BE2C (cell line): Measurements from ENCODE around the gene TPBGL.
A peak's percentile ranks its signal among the peaks of the same experiment; 100 is the strongest.
"Not testable (repeated sequence)": the region's sequence is repeated elsewhere in the genome, so short reads cannot be mapped to it uniquely, and the experiment has no call there.

ENCODE experiments used
- DNase-seq: peaks from one replicate; pipeline ENCODE4 v3.0.0-alpha.2; 2020
- H3K27me3 ChIP-seq: fragments of 250-450 bp; sonication (Bioruptor Pico); 2 replicates; pipeline ENCODE4 v1.5.1; 2020; ENCODE audit warnings: mild to moderate bottlenecking
- H3K36me3 ChIP-seq: fragments of 250-450 bp; sonication (Bioruptor Pico); 2 replicates; pipeline ENCODE4 v1.5.1; 2020; ENCODE audit warnings: mild to moderate bottlenecking
- H3K4me1 ChIP-seq: fragments of 250-450 bp; sonication (Bioruptor Pico); 2 replicates; pipeline ENCODE4 v1.5.1; 2020
- H3K4me3 ChIP-seq: 2 replicates; pipeline ENCODE4 v1.5.1; 2011; ENCODE audit warnings: low read depth, low read length
- H3K9me3 ChIP-seq: fragments of 250-450 bp; sonication (Bioruptor Pico); 2 replicates; pipeline ENCODE4 v1.5.1; 2020
- TF ChIP-seq, protein P1 (sequence below): IDR thresholded peaks from 2 replicates; pipeline ENCODE4 v1.5.1; 2012; ENCODE audit warnings: mild to moderate bottlenecking, low read depth, low read length

The TPBGL gene

DNA sequence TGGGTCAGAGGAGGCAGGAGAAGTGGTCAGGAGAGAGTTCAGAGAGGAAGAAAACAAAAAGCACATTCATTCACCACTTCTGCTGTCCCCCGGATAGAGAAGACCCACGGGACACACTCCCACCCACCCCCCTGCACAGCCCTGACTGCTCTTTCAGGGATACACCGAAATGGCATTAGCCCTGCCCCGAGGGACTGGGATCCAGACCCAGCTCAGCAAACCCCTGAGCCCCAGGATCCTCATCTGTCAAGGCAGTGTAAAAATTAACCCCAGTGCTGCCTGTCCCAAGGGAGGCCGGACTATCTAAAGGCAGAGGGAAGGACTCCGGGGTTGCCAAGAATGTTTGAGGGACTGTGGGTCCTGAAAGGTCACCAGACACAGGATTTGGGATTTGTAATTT is 31.2 kb downstream of the TPBGL start:
- Histone ChIP-seq H3K36me3 (peaks cover 44% of the 10 kb centered on the region), H3K4me3 (no peak overlapping the region), H3K4me1 (no peaks in the 10 kb centered on the region), H3K27me3 (no peaks in the 10 kb centered on the region), H3K9me3 (no peaks in the 10 kb centered on the region)
- TF ChIP-seq, protein P1, sequence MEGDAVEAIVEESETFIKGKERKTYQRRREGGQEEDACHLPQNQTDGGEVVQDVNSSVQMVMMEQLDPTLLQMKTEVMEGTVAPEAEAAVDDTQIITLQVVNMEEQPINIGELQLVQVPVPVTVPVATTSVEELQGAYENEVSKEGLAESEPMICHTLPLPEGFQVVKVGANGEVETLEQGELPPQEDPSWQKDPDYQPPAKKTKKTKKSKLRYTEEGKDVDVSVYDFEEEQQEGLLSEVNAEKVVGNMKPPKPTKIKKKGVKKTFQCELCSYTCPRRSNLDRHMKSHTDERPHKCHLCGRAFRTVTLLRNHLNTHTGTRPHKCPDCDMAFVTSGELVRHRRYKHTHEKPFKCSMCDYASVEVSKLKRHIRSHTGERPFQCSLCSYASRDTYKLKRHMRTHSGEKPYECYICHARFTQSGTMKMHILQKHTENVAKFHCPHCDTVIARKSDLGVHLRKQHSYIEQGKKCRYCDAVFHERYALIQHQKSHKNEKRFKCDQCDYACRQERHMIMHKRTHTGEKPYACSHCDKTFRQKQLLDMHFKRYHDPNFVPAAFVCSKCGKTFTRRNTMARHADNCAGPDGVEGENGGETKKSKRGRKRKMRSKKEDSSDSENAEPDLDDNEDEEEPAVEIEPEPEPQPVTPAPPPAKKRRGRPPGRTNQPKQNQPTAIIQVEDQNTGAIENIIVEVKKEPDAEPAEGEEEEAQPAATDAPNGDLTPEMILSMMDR, result no peak
- no peak for DNase-seq

DNA sequence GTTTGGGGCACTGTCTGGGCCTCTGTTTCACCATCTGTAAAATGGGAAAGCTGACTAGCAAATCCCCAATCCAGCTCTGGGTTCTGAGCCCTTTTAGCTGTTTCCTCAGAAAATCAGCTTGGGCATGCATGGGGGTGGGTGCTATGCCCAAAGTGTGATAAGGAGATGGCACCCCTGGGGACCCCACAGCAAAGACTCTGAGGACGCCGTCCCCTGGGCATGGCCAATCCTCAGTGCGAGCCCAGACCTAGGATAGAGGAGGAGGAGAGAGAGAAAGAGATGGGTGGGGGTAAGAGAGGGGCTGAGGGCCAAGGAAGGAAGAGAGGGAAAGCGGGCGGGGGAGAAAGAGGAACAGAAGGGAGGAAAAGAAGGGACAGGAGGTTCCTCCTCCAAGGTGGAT is 31.8 kb downstream of the TPBGL start:
- no peaks in the 10 kb centered on the region for H3K27me3 ChIP-seq
- TF ChIP-seq, protein P1, result no peak
- H3K9me3 ChIP-seq, result no peaks in the 10 kb centered on the region
- peaks cover 45% of the 10 kb centered on the region for H3K36me3 ChIP-seq
- no peaks in the 10 kb centered on the region for H3K4me1 ChIP-seq
- H3K4me3 ChIP-seq, result no peak overlapping the region
- peak; percentile 0 for DNase-seq

DNA sequence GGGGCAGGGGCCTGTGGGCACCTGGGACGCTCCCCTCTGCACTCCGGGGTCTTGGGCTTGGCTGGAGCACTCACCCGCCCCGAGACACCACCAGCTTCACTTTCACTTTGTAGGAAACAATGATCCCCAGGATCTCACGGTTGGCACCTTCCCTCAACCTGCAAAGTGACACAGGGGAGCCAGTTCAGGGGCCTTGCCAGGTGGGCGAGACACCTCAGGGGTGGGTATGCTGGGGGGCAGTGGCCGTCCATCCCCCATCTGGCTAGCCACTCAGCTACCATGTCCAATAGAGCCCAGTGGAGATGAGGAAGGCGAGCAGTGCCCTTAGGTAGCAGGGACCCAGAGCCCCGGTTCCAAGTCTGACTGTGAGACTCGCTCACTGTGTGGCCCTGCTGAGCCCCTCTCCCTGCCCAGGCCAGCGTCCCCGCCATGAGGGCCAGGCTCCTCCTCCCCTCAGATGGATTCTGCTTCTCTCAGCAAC is 32.3 kb downstream of the TPBGL start:
- DNase-seq, result peak; percentile 3
- peaks cover 50% of the 10 kb centered on the region for H3K36me3 ChIP-seq

DNA sequence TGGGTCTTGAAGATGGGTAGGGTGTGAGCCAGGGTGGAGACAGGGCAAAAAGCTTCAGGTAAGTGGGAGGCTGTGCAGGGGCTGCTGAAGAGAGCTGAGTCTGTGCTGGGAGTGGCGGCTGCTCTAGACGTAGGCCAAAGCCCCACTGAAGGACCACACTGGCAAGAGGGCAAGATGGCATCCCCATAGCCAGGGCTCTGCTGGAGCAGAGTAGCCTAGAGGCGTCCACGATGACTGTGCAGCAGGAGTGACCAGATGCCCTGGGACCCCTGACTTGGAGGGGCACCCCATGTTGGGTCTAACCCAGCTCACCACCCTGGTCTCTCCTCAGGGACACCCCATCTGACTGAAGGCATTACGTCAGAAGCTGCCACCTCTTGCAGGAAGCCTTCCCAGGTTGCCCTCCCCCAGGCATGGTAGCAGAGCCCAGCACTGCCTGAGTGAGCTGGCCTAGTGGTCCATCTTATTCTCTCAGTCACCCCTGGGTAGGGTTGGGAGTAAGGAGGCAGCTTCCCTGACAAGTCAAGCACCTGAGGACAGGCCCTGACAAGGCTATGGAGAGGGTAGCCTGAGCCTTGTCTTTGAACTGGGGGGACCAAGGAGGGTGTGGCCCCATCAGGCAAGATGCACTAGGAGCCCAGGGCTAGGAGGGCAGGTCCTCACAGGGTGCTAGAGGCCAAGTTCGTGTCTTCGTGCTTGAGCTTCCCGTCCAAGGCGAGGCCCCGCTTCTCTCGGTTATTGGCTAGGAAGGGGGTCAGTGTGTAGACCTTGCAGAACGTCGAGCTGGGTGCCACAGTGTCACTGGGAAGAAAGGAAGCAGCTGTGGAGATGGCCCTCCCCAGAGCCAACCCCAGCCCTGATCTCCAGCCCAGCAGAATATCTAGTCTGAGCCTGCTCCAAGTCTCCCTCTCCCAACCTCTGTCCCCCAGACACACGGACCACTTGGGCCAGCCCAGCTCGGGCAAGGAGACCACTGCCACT is 33.1 kb downstream of the TPBGL start:
- Histone ChIP-seq H3K4me3 (no peak overlapping the region), H3K4me1 (no peaks in the 10 kb centered on the region), H3K36me3 (peaks cover 57% of the 10 kb centered on the region), H3K9me3 (no peaks in the 10 kb centered on the region), H3K27me3 (no peaks in the 10 kb centered on the region)
- TF ChIP-seq, protein P1, result no peak
- DNase-seq, result peak; percentile 3

More for the DNA sequence above, 32.3 kb downstream of the TPBGL start:
- no peaks in the 10 kb centered on the region for H3K9me3 ChIP-seq
- no peak overlapping the region for H3K4me3 ChIP-seq
- no peaks in the 10 kb centered on the region for H3K27me3 ChIP-seq
- no peaks in the 10 kb centered on the region for H3K4me1 ChIP-seq
- TF ChIP-seq, protein P1, result no peak

DNA sequence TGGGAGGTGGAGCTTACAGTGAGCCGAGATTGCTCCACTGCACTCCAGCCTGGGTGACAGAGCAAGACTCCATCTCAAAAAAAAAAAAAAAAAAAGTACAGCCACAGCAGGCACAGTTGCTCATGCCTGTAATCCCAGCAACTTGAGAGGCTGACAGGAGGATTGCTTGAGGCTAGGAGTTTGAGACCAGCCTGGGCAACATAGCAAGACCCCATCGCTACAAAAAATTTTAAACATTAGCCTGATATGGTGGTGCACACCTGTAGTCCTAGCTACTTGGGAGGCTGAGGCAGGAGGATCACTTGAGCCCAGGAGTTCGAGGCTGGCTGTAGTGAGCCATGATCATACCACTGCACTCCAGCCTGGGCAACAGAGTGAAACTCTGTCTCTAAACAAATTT is 34.1 kb downstream of the TPBGL start:
- not testable (repeated sequence) for H3K27me3 ChIP-seq, H3K4me1 ChIP-seq, H3K4me3 ChIP-seq, DNase-seq, H3K9me3 ChIP-seq
- peaks cover 58% of the 10 kb centered on the region for H3K36me3 ChIP-seq

DNA sequence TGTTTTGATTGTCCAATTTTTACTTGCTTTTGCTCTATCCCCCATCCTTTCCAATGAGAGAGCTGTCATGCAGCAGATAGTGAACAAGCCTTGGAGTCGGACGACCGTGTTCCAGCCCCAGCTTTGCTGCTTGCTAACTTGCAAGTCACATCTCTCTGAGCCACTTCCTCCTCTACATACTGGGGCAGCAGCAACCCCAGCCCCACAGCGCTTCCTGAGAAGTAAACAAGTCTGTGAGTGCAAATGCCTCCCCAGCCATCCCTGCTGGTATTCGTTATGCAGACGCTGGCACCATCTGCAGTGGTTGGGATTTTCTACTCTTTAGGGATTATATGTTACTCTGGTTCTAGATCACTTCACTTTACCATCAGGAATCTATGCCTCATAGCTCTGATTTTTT is 35.0 kb downstream of the TPBGL start:
- TF ChIP-seq, protein P1, result no peak
- H3K36me3 ChIP-seq, result peaks cover 59% of the 10 kb centered on the region
- no peaks in the 10 kb centered on the region for H3K9me3 ChIP-seq
- no peaks in the 10 kb centered on the region for H3K27me3 ChIP-seq
- no peak for DNase-seq
- no peaks in the 10 kb centered on the region; the same call in 1 of the 2 replicates for H3K4me1 ChIP-seq
- no peak overlapping the region for H3K4me3 ChIP-seq
